Panc1 (cell line): ENCODE measurements around the gene TIAM2. TPM values are rescaled to one million over a fixed set of nuclear protein-coding genes. Genes with fewer than 3 reads are reported as not detected.

ENCODE experiments used
- ATAC-seq: fragments of 200-7000 bp; cut with Tn5 transposase; 2 replicates; pipeline ENCODE4 v1.9.1; 2020; ENCODE audit warnings: mild to moderate bottlenecking, moderate library complexity
- BruUV-seq: library from RNA; stranded (reverse); fragments of 400-500 nt; replicated peaks from 2 replicates; lab custom pipeline; 2021; lab: Mats Ljungman, UMichigan
- CTCF ChIA-PET: fragments of 300-600 bp; sonication (Branson Sonifier 250); formaldehyde crosslinking; loops from one replicate; lab custom pipeline; 2022; ENCODE audit warnings: antibody characterized with exemption; lab: Charles Lee
- POLR2A ChIA-PET: fragments of 300-600 bp; sonication (Branson Sonifier 250); formaldehyde crosslinking; loops from one replicate; lab custom pipeline; 2022; ENCODE audit warnings: antibody characterized with exemption; lab: Charles Lee
- DNase-seq: peaks from one replicate; pipeline ENCODE4 v3.0.0-alpha.2; 2010; ENCODE audit warnings: low read depth, low spot score
- H3K27ac ChIP-seq: 2 replicates; pipeline ENCODE4 v1.5.1; 2011; ENCODE audit warnings: mild to moderate bottlenecking, low read length, inconsistent platforms
- H3K27me3 ChIP-seq: fragments of 200-500 bp; sonication (Bioruptor generic); 2 replicates; pipeline ENCODE4 v1.6.0; 2014; ENCODE audit warnings: low read length, inconsistent platforms; ENCODE audit not compliant: control insufficient read depth, insufficient read depth
- H3K36me3 ChIP-seq: fragments of 200-500 bp; sonication (Bioruptor generic); 2 replicates; pipeline ENCODE4 v1.5.1; 2014; ENCODE audit warnings: inconsistent platforms, mild to moderate bottlenecking, low read length, moderate library complexity; ENCODE audit not compliant: control insufficient read depth, insufficient read depth
- H3K4me1 ChIP-seq: 2 replicates; pipeline ENCODE4 v1.5.1; 2011; ENCODE audit warnings: inconsistent platforms, mild to moderate bottlenecking, low read length, moderate library complexity; ENCODE audit not compliant: control insufficient read depth, insufficient read depth
- H3K4me3 ChIP-seq, 2 experiments: 2 replicates each; pipeline ENCODE4 v1.5.1; 2011 to 2012; ENCODE audit warnings: low read depth in 2 of 2, low read length in 2 of 2, mild to moderate bottlenecking in 2 of 2, inconsistent platforms in 1 of 2, moderate library complexity in 1 of 2
- H3K9me3 ChIP-seq: fragments of 200-500 bp; sonication (Bioruptor generic); 2 replicates; pipeline ENCODE4 v1.5.1; 2014; ENCODE audit warnings: low read depth, mild to moderate bottlenecking, inconsistent platforms, low read length, moderate library complexity; ENCODE audit not compliant: control insufficient read depth, insufficient read depth
- CTCF ChIP-seq: fragments of 450-650 bp; IDR thresholded peaks from 2 replicates; pipeline ENCODE4 v1.5.1; 2017; ENCODE audit warnings: mild to moderate bottlenecking
- POLR2AphosphoS5 ChIP-seq: IDR thresholded peaks from 2 replicates; pipeline ENCODE4 v1.6.1; 2012; ENCODE audit warnings: mild to moderate bottlenecking, low read depth, low read length, moderate library complexity
- REST ChIP-seq, 2 experiments: IDR thresholded peaks; 2 replicates each; pipeline ENCODE4 v1.6.1; 2011 to 2012; ENCODE audit warnings: low read depth in 2 of 2, control low read depth in 1 of 2, low read length in 1 of 2, mild to moderate bottlenecking in 1 of 2, moderate library complexity in 1 of 2; ENCODE audit not compliant: insufficient read depth in 1 of 2
- SIN3A ChIP-seq: IDR thresholded peaks from 2 replicates; pipeline ENCODE4 v1.6.1; 2012; ENCODE audit warnings: low read depth, mild to moderate bottlenecking, low read length, moderate library complexity, borderline replicate concordance; ENCODE audit not compliant: insufficient read depth
- TCF7L2 ChIP-seq: IDR thresholded peaks from 2 replicates; pipeline ENCODE4 v1.6.1; 2011; ENCODE audit warnings: mild to moderate bottlenecking, low read depth, low read length, inconsistent platforms
- in situ Hi-C: cut with HindIII; loops from 2 replicates; pipeline ENCODE4 v1.10.0; 2016; ENCODE audit warnings: low sequenced_read_pairs, low pct_unique_long_range_greater_than_20kb
- intact Hi-C: fragments of 100-400 bp; cut with micrococcal nuclease; formaldehyde crosslinking; loops from one replicate; pipeline ENCODE4 v1.10.0; 2022; ENCODE audit not compliant: unreplicated experiment
- total RNA-seq: library from RNA; stranded (reverse); gene quantifications from one replicate; pipeline ENCODE4 v1.2.1, GENCODE V29; 2021; ENCODE audit not compliant: unreplicated experiment

TIAM2 gene
- total RNA-seq, 1 experiment from 2014 or later: 14.9 TPM

GRCh38 chr6:155033021-155033791 is 38.1 kb downstream of the TIAM2 start:
- Histone ChIP-seq H3K27me3 (no peaks in the 10 kb centered on the region), H3K27ac (no peak overlapping the region), H3K36me3 (no peaks in the 10 kb centered on the region), H3K4me3 (no peak overlapping the region), H3K4me1 (no peaks in the 10 kb centered on the region), H3K9me3 (no peaks in the 10 kb centered on the region)
- TF ChIP-seq REST (IDR thresholded peaks at IDR 0.05; ENCODE audit: insufficient read depth in 1 of 2, low read depth in 2 of 2, low read length in 1 of 2) (no peak), TCF7L2 (no peak), CTCF (no peak), POLR2AphosphoS5 (no peak), SIN3A (no peak)
- DNase-seq (no peak), ATAC-seq (no peak)
- no TSS peak for BruUV-seq
- intact Hi-C loops (no loop called here), in situ Hi-C loops (no loop called here)
- CTCF ChIA-PET: no interaction called here
- POLR2A ChIA-PET: no interaction called here

- Histone ChIP-seq H3K27me3 (no peaks in the 10 kb centered on the region), H3K4me1 (no peaks in the 10 kb centered on the region; the same call in 1 of the 2 replicates), H3K36me3 (no peaks in the 10 kb centered on the region), H3K4me3 (no peak overlapping the region), H3K27ac (no peak overlapping the region), H3K9me3 (no peaks in the 10 kb centered on the region)
- CTCF ChIA-PET: no interaction called here
- DNase-seq (no peak), ATAC-seq (no peak)
- no TSS peak for BruUV-seq
- TF ChIP-seq REST (IDR thresholded peaks at IDR 0.05; ENCODE audit: insufficient read depth in 1 of 2, low read depth in 2 of 2, low read length in 1 of 2): no peak
- TF ChIP-seq TCF7L2: no peak
- no peak for TF ChIP-seq SIN3A
- no peak for TF ChIP-seq CTCF
- TF ChIP-seq POLR2AphosphoS5: no peak
- POLR2A ChIA-PET: no interaction called here
- intact Hi-C loops (no loop called here), in situ Hi-C loops (no loop called here)
Observed at GRCh38 chr6:155036907-155037306, 41.8 kb downstream of the TIAM2 start.
